GM12874 (cell line): ENCODE measurements around the gene PEX11A.
A peak's percentile ranks its signal among the peaks of the same experiment; 100 is the strongest.

Experiments used
- CTCF ChIP-seq: IDR thresholded peaks from 2 replicates; pipeline ENCODE4 v1.5.1; 2011; ENCODE audit warnings: low read depth, mild to moderate bottlenecking, control low read depth, low read length, moderate library complexity; ENCODE audit not compliant: insufficient read depth

Gene PEX11A

GRCh38 chr15:89674526-89674925 is 16.0 kb downstream of the PEX11A start:
- TF ChIP-seq CTCF, result no peak

GRCh38 chr15:89673165-89673512 is 17.4 kb downstream of the PEX11A start:
- peak; percentile 67 for TF ChIP-seq CTCF

- no peak for TF ChIP-seq CTCF
Measured at GRCh38 chr15:89672221-89673164, 18.1 kb downstream of the PEX11A start.

- no peak for TF ChIP-seq CTCF
Measured at GRCh38 chr15:89671687-89672086, 18.9 kb downstream of the PEX11A start.

- no peak for TF ChIP-seq CTCF
Measured at GRCh38 chr15:89670971-89671560, 19.5 kb downstream of the PEX11A start.

- no peak for TF ChIP-seq CTCF
Measured at GRCh38 chr15:89669941-89670340, 20.6 kb downstream of the PEX11A start.

- no peak for TF ChIP-seq CTCF
Measured at GRCh38 chr15:89669309-89669865, 21.2 kb downstream of the PEX11A start.
